Activated T-helper 17 cell treated with anti-CD3 and anti-CD28 coated beads, Interleukin-2, amount 50 U/mL, for 72 hours (primary cell): ENCODE data around the gene WDFY1. TPM values are rescaled to one million over a fixed set of nuclear protein-coding genes. Genes with fewer than 3 reads are reported as not detected.

ENCODE experiments used
- total RNA-seq, 2 donors: library from RNA; stranded (reverse); gene quantifications; one replicate each; pipeline ENCODE4 v1.2.3, GENCODE V29; 2022

Gene WDFY1
- total RNA-seq, 2 donors from 2014 or later = 31.4 to 40.6 TPM

Other genes with a start within 250 kb of the WDFY1 start
- 1 to 10 TPM; 4.0 to 6.3 TPM for gene AP1S3, start 107.8 kb downstream of the WDFY1 start, total RNA-seq
- gene MRPL44, start 12.1 kb upstream of the WDFY1 start, total RNA-seq = 10 to 100 TPM; 40.3 to 42.0 TPM
- gene SERPINE2, start 94.0 kb upstream of the WDFY1 start, total RNA-seq = 10 to 100 TPM in 1 of 2 donors, 1 to 10 TPM in 1; 3.3 to 25.4 TPM